Measurements from ENCODE around the gene SPTLC3. TPM values are rescaled to one million over a fixed set of nuclear protein-coding genes. Genes with fewer than 3 reads are reported as not detected.

SPTLC3 gene
- total and polyA plus RNA-seq, 9 donors, result 1.4 to 6.2 (median 3.1) TPM

DNA sequence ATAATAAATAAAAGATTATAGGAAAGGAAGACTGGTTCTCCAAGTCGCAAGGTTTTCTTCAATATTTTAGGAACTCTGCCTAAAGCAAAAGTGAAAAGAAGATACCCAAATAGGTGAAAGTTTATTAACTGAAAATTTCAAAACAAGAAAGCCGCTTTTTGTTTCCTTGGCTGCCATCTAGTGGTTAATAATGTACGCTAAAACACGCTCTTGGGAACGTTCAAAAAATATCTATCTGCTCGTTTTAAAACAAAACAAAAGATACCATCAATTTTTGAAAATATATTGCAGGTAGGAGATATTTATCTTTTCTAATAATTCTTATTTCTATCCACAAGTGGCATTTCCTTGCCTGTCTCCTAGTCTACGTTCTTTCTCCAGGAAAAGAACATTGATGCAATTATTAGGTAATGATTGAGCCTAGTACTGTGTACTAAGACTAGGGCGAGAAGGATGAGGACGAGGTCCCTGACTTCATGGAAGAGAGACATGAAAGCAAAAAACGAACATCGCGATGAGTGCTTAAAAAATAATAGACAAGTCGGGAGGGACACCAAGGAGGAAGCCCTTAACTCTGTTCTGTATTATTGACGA lies 97.2 kb downstream of the SPTLC3 start:
- no peaks in the 10 kb centered on the region for H3K4me1 ChIP-seq (ENCODE audit: control insufficient read depth, insufficient read depth, low read length)
- WGBS (ENCODE audit: insufficient coverage), result 69% methylated on average over 7 of the region's 14 CpGs
- peak; percentile 55 for DNase-seq
- no peaks in the 10 kb centered on the region for H3K36me3 ChIP-seq (ENCODE audit: control insufficient read depth, insufficient read depth, low read length)
- H3K27me3 ChIP-seq (ENCODE audit: control insufficient read depth, insufficient read depth, low read length), result no peaks in the 10 kb centered on the region
- no peak overlapping the region for H3K4me3 ChIP-seq (ENCODE audit: low read length)
- no peaks in the 10 kb centered on the region for H3K9me3 ChIP-seq (replicated peaks; ENCODE audit: control insufficient read depth, low read depth, low read length)
- no peak overlapping the region for H3K27ac ChIP-seq (ENCODE audit: low read length)

GRCh38 chr20:13109658-13110057 lies 100.9 kb downstream of the SPTLC3 start:
- Histone ChIP-seq H3K36me3 (ENCODE audit: control insufficient read depth, insufficient read depth, low read length) (no peaks in the 10 kb centered on the region), H3K27ac (ENCODE audit: low read length) (no peak overlapping the region), H3K4me1 (ENCODE audit: control insufficient read depth, insufficient read depth, low read length) (no peaks in the 10 kb centered on the region), H3K4me3 (ENCODE audit: low read length) (no peak overlapping the region), H3K9me3 (replicated peaks; ENCODE audit: control insufficient read depth, low read depth, low read length) (no peaks in the 10 kb centered on the region), H3K27me3 (ENCODE audit: control insufficient read depth, insufficient read depth, low read length) (no peaks in the 10 kb centered on the region)
- DNase-seq, result no peak
- no CpG with 5 or more reads among the region's 4 CpGs for WGBS (ENCODE audit: insufficient coverage)

DNA sequence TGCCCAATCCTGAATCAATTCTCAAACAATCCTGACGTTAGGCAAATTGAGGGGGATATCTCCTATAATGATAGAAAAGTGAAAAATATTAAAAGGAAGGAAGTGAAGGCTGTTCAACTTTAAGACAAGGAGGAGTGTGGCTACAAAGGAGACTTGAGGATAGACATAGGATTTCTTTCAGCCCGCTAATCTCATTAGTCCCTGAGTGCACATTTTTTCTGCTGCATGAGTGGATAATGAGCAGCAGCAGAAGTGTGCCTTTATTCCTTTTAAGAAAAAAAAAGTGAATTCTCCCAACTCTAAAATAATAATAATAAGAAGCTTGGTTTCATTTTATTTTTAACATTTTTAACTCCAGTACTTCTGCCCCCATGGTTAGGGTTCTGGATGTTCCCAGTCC lies 102.0 kb downstream of the SPTLC3 start:
- no peak overlapping the region for H3K4me3 ChIP-seq (ENCODE audit: low read length)
- DNase-seq, result no peak
- no peaks in the 10 kb centered on the region for H3K9me3 ChIP-seq (replicated peaks; ENCODE audit: control insufficient read depth, low read depth, low read length)
- no peaks in the 10 kb centered on the region for H3K4me1 ChIP-seq (ENCODE audit: control insufficient read depth, insufficient read depth, low read length)
- H3K27me3 ChIP-seq (ENCODE audit: control insufficient read depth, insufficient read depth, low read length), result no peaks in the 10 kb centered on the region
- no peak overlapping the region for H3K27ac ChIP-seq (ENCODE audit: low read length)
- WGBS (ENCODE audit: insufficient coverage), result no CpG with 5 or more reads among the region's 2 CpGs
- H3K36me3 ChIP-seq (ENCODE audit: control insufficient read depth, insufficient read depth, low read length), result no peaks in the 10 kb centered on the region

DNA sequence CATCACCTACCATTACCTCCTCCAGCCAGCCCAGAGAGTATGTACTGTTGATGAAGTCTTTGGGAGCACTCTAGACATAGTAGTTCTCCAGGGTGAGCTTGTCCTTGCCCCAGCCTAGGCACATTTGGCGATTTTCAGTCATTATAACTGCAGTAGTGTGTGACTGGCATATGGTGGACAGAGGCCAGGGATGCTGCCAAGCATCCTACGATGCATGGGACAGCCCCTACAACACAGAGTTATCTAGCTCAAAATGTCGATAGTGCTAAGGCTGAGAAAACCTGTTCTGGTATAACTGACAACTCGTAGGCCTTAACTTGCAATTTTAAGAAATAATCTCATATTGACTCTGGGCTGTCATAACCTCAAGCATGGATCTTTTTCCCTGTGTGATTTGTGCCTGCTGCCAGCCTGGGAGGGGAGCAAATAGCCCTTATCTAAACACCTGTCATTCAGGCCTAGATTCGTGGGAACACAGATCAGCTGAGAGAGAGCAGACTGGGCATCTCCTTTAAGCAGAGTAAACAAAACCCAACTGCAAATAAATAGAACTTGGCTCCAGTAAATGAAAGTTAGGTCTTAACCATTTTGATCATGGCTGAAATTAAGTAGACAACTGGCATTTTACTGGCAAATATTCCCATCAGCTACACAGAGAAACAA lies 102.6 kb downstream of the SPTLC3 start:
- WGBS (ENCODE audit: insufficient coverage), result 87% methylated on average over 3 of the region's 5 CpGs

GRCh38 chr20:13113731-13114130 lies 105.0 kb downstream of the SPTLC3 start:
- WGBS (ENCODE audit: insufficient coverage), result 100% methylated on average over 1 of the region's 3 CpGs
- DNase-seq, result no peak
- H3K9me3 ChIP-seq (replicated peaks; ENCODE audit: control insufficient read depth, low read depth, low read length), result no peaks in the 10 kb centered on the region
- H3K27ac ChIP-seq (ENCODE audit: low read length), result no peak overlapping the region
- no peaks in the 10 kb centered on the region for H3K4me1 ChIP-seq (ENCODE audit: control insufficient read depth, insufficient read depth, low read length)
- H3K27me3 ChIP-seq (ENCODE audit: control insufficient read depth, insufficient read depth, low read length), result no peaks in the 10 kb centered on the region
- no peaks in the 10 kb centered on the region for H3K36me3 ChIP-seq (ENCODE audit: control insufficient read depth, insufficient read depth, low read length)
- H3K4me3 ChIP-seq (ENCODE audit: low read length), result no peak overlapping the region

More for the DNA sequence above, 102.6 kb downstream of the SPTLC3 start:
- DNase-seq, result no peak
- Histone ChIP-seq H3K4me3 (ENCODE audit: low read length) (no peak overlapping the region), H3K4me1 (ENCODE audit: control insufficient read depth, insufficient read depth, low read length) (no peaks in the 10 kb centered on the region), H3K27ac (ENCODE audit: low read length) (no peak overlapping the region), H3K27me3 (ENCODE audit: control insufficient read depth, insufficient read depth, low read length) (no peaks in the 10 kb centered on the region), H3K36me3 (ENCODE audit: control insufficient read depth, insufficient read depth, low read length) (no peaks in the 10 kb centered on the region), H3K9me3 (replicated peaks; ENCODE audit: control insufficient read depth, low read depth, low read length) (no peaks in the 10 kb centered on the region)

- Histone ChIP-seq H3K27me3 (ENCODE audit: control insufficient read depth, insufficient read depth, low read length) (no peaks in the 10 kb centered on the region), H3K4me3 (ENCODE audit: low read length) (no peak overlapping the region), H3K9me3 (replicated peaks; ENCODE audit: control insufficient read depth, low read depth, low read length) (no peaks in the 10 kb centered on the region), H3K4me1 (ENCODE audit: control insufficient read depth, insufficient read depth, low read length) (no peaks in the 10 kb centered on the region), H3K36me3 (ENCODE audit: control insufficient read depth, insufficient read depth, low read length) (no peaks in the 10 kb centered on the region), H3K27ac (ENCODE audit: low read length) (no peak overlapping the region)
- WGBS (ENCODE audit: insufficient coverage), result no CpG with 5 or more reads among the region's 2 CpGs
- DNase-seq, result no peak
Observed at GRCh38 chr20:13117200-13117599, 108.4 kb downstream of the SPTLC3 start.

DNA sequence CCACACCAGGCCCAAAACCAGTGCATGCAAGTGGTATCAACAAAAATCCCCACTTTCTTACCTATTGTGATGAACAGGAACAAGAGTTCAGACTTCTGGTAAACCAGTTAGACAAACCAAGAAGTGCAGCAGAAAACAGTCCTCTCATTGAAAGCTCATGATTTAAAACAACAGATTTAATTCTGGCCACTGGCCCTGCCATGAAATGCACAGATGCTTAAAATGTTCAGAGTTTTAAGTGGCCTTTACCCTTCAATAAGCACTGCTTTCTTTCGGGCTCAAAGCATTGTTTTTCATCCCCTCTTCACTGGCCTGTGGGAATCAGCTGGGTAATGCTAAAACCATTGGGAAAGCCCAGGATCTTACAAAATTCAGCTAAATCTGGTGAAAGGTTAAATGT lies 109.9 kb downstream of the SPTLC3 start:
- Histone ChIP-seq H3K27ac (ENCODE audit: low read length) (no peak overlapping the region), H3K4me1 (ENCODE audit: control insufficient read depth, insufficient read depth, low read length) (no peaks in the 10 kb centered on the region), H3K9me3 (replicated peaks; ENCODE audit: control insufficient read depth, low read depth, low read length) (no peaks in the 10 kb centered on the region), H3K4me3 (ENCODE audit: low read length) (no peak overlapping the region), H3K27me3 (ENCODE audit: control insufficient read depth, insufficient read depth, low read length) (no peaks in the 10 kb centered on the region), H3K36me3 (ENCODE audit: control insufficient read depth, insufficient read depth, low read length) (no peaks in the 10 kb centered on the region)
- DNase-seq, result peak; percentile 30
- WGBS (ENCODE audit: insufficient coverage), result no CpG with 5 or more reads among the region's 1 CpG

DNA sequence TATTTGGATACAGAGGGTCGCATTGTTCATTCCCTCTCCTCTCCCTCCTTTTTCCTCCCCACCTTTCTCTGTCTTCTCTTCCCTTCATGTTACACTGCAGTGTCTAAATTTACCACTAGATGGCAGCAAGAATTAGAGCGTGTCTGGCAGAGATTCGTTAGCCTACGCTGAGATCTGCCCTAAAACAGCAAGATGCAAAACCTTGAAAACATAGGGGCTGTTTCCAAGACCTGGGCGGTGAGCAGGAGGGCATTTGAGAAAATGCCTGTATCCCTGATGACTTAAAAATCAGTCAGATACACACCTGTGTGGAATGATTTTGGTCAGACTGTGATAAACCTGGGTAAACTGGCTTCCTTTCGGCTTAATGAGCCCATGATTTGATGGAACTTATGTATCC lies 110.8 kb downstream of the SPTLC3 start:
- Histone ChIP-seq H3K4me1 (ENCODE audit: control insufficient read depth, insufficient read depth, low read length) (no peaks in the 10 kb centered on the region), H3K9me3 (replicated peaks; ENCODE audit: control insufficient read depth, low read depth, low read length) (no peaks in the 10 kb centered on the region), H3K4me3 (ENCODE audit: low read length) (no peak overlapping the region), H3K27me3 (ENCODE audit: control insufficient read depth, insufficient read depth, low read length) (no peaks in the 10 kb centered on the region), H3K36me3 (ENCODE audit: control insufficient read depth, insufficient read depth, low read length) (no peaks in the 10 kb centered on the region), H3K27ac (ENCODE audit: low read length) (no peak overlapping the region)
- DNase-seq, result peak; percentile 86
- WGBS (ENCODE audit: insufficient coverage), result 0% methylated on average over 4 of the region's 6 CpGs

DNA sequence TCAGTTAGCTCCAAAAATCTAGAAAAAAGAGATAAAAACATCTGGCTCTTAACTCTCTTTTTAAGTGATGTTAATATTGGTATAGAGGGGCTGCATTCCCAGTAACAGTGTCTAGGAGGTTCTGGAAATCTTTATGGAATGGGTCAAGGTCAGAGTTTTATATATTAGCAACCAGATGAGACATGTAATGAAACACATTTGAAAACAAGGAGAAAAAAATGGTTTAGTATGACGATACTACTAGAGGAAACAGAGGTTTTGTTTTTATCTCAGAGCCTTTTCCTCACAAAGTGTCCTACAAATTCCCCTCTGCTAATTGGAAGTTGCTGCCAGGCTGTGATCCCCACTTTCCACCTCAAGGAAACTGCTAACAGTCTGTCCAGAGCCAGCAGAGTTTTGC lies 111.7 kb downstream of the SPTLC3 start:
- Histone ChIP-seq H3K4me3 (ENCODE audit: low read length) (no peak overlapping the region), H3K9me3 (replicated peaks; ENCODE audit: control insufficient read depth, low read depth, low read length) (no peaks in the 10 kb centered on the region), H3K36me3 (ENCODE audit: control insufficient read depth, insufficient read depth, low read length) (no peaks in the 10 kb centered on the region), H3K4me1 (ENCODE audit: control insufficient read depth, insufficient read depth, low read length) (no peaks in the 10 kb centered on the region), H3K27ac (ENCODE audit: low read length) (no peak overlapping the region), H3K27me3 (ENCODE audit: control insufficient read depth, insufficient read depth, low read length) (no peaks in the 10 kb centered on the region)
- no CpG with 5 or more reads among the region's 1 CpG for WGBS (ENCODE audit: insufficient coverage)
- no peak for DNase-seq

DNA sequence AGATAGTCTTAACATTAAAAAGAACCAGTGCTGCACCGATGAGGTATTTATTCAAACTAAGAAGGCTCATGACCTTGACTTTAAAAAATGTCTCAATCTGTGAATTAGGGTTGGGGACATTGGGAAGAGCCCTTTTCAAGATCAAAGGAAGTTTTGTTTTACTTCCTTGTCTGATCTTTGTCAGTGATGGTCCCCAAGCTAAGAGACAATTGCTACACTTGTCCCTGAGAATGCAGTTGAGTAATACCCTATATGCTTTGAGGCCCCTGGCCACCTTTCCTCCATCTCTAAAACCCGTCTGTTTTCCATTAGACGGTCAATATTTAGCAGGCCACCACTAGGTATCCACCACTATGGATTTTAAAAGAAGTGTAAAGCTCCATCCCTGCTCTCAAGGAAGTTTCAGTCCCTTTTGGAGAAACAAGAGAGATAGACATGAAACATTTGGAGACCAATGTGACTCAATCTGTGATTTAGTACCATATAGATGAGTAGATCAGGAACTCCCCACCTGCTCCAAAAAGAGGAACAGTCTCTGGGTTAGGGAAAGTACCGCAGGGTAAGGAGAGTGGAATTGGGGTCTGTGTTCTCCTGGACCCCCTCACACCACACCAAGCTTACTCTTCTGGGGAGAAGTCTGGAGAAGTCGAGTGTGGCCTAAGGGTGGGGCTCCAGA lies 113.2 kb downstream of the SPTLC3 start:
- Histone ChIP-seq H3K27ac (ENCODE audit: low read length) (no peak overlapping the region), H3K9me3 (replicated peaks; ENCODE audit: control insufficient read depth, low read depth, low read length) (no peaks in the 10 kb centered on the region), H3K4me1 (ENCODE audit: control insufficient read depth, insufficient read depth, low read length) (no peaks in the 10 kb centered on the region), H3K36me3 (ENCODE audit: control insufficient read depth, insufficient read depth, low read length) (no peaks in the 10 kb centered on the region), H3K27me3 (ENCODE audit: control insufficient read depth, insufficient read depth, low read length) (no peaks in the 10 kb centered on the region), H3K4me3 (ENCODE audit: low read length) (no peak overlapping the region)
- no peak for DNase-seq
- no CpG with 5 or more reads among the region's 5 CpGs for WGBS (ENCODE audit: insufficient coverage)
